ENCODE data around the gene SLIT3. TPM values are rescaled to one million over a fixed set of nuclear protein-coding genes. Genes with fewer than 3 reads are reported as not detected.
A peak's percentile ranks its signal among the peaks of the same experiment; 100 is the strongest.

Gene SLIT3
- total and polyA plus RNA-seq, 4 donors: 4.6 to 48.5 (median 19.8) TPM

- peak in 1 of 3 donors; percentile 31 for DNase-seq
These were observed 37.3 kb downstream of the SLIT3 start for GRCh38 chr5:169263591-169263990.

GRCh38 chr5:169260896-169261569, 39.9 kb downstream of the SLIT3 start:
- H3K9me3 ChIP-seq (ENCODE audit: control insufficient read depth in 4 of 4, insufficient read depth in 3 of 4, low read length in 3 of 4): peaks cover 0 to 2% (median 0%) of the 10 kb centered on the region in 4 donors
- ATAC-seq (ENCODE audit: insufficient read depth, low FRiP score): no peak
- no peaks in the 10 kb centered on the region for H3K36me3 ChIP-seq (ENCODE audit: control insufficient read depth in 4 of 4, insufficient read depth in 4 of 4, low read length in 4 of 4)
- no peak overlapping the region for H3K9ac ChIP-seq (ENCODE audit: insufficient read depth in 1 of 2, low read length in 2 of 2)
- TF ChIP-seq CTCF (IDR thresholded peaks at IDR 0.05; ENCODE audit: control extremely low read depth, extremely low read depth): no peak
- 53 to 73% methylated on average over 3 of the region's 3 CpGs for WGBS, 2 donors
- H3K4me3 ChIP-seq: no peak overlapping the region
- H3K27ac ChIP-seq (ENCODE audit: low read depth in 1 of 2, low read length in 1 of 2): no peak overlapping the region
- H3K27me3 ChIP-seq (ENCODE audit: control insufficient read depth in 3 of 3, insufficient read depth in 3 of 3, low read length in 2 of 3): no peaks in the 10 kb centered on the region
- H3K4me1 ChIP-seq (ENCODE audit: control insufficient read depth in 5 of 5, insufficient read depth in 5 of 5, low read length in 5 of 5): peaks cover 0 to 17% (median 6%) of the 10 kb centered on the region in 5 donors
- peak; percentile 33 to 69 (median 66) for DNase-seq

More at GRCh38 chr5:169263591-169263990, 37.3 kb downstream of the SLIT3 start:
- Histone ChIP-seq H3K4me1 (ENCODE audit: control insufficient read depth in 5 of 5, insufficient read depth in 5 of 5, low read length in 5 of 5) (peaks cover 0 to 17% (median 6%) of the 10 kb centered on the region in 5 donors), H3K9me3 (ENCODE audit: control insufficient read depth in 4 of 4, insufficient read depth in 3 of 4, low read length in 3 of 4) (peaks cover 0 to 2% (median 0%) of the 10 kb centered on the region in 4 donors), H3K4me3 (no peak overlapping the region), H3K27me3 (ENCODE audit: control insufficient read depth in 3 of 3, insufficient read depth in 3 of 3, low read length in 2 of 3) (no peaks in the 10 kb centered on the region), H3K36me3 (ENCODE audit: control insufficient read depth in 4 of 4, insufficient read depth in 4 of 4, low read length in 4 of 4) (no peaks in the 10 kb centered on the region), H3K27ac (ENCODE audit: low read depth in 1 of 2, low read length in 1 of 2) (no peak overlapping the region), H3K9ac (ENCODE audit: insufficient read depth in 1 of 2, low read length in 2 of 2) (no peak overlapping the region)
- no peak for TF ChIP-seq CTCF (IDR thresholded peaks at IDR 0.05; ENCODE audit: control extremely low read depth, extremely low read depth)
- WGBS, 2 donors: 61 to 75% methylated on average over 7 of the region's 7 CpGs
- no peak for ATAC-seq (ENCODE audit: insufficient read depth, low FRiP score)

- TF ChIP-seq CTCF (IDR thresholded peaks at IDR 0.05; ENCODE audit: control extremely low read depth, extremely low read depth): no peak
- no peaks in the 10 kb centered on the region for H3K27me3 ChIP-seq (ENCODE audit: control insufficient read depth in 3 of 3, insufficient read depth in 3 of 3, low read length in 2 of 3)
- peaks cover 0 to 2% (median 0%) of the 10 kb centered on the region in 4 donors for H3K9me3 ChIP-seq (ENCODE audit: control insufficient read depth in 4 of 4, insufficient read depth in 3 of 4, low read length in 3 of 4)
- WGBS, 2 donors: 73 to 79% methylated on average over 1 of the region's 1 CpG
- ATAC-seq (ENCODE audit: insufficient read depth, low FRiP score) (no peak), DNase-seq (no peak)
- no peak overlapping the region for H3K4me3 ChIP-seq
- H3K36me3 ChIP-seq (ENCODE audit: control insufficient read depth in 4 of 4, insufficient read depth in 4 of 4, low read length in 4 of 4): no peaks in the 10 kb centered on the region
- no peak overlapping the region for H3K9ac ChIP-seq (ENCODE audit: insufficient read depth in 1 of 2, low read length in 2 of 2)
- peaks cover 0 to 17% (median 6%) of the 10 kb centered on the region in 5 donors for H3K4me1 ChIP-seq (ENCODE audit: control insufficient read depth in 5 of 5, insufficient read depth in 5 of 5, low read length in 5 of 5)
- no peak overlapping the region for H3K27ac ChIP-seq (ENCODE audit: low read depth in 1 of 2, low read length in 1 of 2)
These were observed 42.5 kb downstream of the SLIT3 start for GRCh38 chr5:169258372-169259000.
